ENCODE results near the gene TBX1. TPM values are rescaled to one million over a fixed set of nuclear protein-coding genes. Genes with fewer than 3 reads are reported as not detected.

The TBX1 gene
- total RNA-seq, 1 donor from 2014 or later, result not detected

DNA sequence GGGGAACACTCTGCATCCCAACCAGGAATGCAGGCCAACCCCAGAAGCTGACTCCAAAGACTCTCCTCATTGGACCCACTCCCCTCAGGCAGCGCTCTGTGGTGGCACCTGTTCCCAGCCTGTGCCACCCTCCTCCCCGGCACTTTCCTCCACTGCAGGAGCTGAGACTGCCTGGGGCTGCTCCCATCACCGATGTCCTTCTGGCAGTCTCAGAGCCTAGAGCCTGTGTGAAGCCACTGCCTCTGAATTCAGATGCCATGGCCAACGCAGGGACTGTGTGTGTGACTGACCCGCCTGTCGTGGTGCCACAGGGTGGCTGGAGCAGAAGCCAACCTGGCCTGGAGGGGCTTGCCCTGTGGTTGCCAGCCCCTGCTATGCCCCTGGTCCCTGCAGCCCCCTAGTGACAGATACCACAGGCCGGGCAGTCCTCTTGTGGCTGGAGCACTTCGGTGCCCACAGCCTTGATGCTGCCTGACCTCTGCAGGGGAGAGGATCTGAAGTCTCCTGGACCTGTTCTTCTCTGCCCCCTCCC, 43.2 kb downstream of the TBX1 start:
- TF ChIP-seq, protein P1, sequence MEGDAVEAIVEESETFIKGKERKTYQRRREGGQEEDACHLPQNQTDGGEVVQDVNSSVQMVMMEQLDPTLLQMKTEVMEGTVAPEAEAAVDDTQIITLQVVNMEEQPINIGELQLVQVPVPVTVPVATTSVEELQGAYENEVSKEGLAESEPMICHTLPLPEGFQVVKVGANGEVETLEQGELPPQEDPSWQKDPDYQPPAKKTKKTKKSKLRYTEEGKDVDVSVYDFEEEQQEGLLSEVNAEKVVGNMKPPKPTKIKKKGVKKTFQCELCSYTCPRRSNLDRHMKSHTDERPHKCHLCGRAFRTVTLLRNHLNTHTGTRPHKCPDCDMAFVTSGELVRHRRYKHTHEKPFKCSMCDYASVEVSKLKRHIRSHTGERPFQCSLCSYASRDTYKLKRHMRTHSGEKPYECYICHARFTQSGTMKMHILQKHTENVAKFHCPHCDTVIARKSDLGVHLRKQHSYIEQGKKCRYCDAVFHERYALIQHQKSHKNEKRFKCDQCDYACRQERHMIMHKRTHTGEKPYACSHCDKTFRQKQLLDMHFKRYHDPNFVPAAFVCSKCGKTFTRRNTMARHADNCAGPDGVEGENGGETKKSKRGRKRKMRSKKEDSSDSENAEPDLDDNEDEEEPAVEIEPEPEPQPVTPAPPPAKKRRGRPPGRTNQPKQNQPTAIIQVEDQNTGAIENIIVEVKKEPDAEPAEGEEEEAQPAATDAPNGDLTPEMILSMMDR (conservative IDR thresholded peaks at IDR 0.05; ENCODE audit: low read depth, low read length), result no peak

DNA sequence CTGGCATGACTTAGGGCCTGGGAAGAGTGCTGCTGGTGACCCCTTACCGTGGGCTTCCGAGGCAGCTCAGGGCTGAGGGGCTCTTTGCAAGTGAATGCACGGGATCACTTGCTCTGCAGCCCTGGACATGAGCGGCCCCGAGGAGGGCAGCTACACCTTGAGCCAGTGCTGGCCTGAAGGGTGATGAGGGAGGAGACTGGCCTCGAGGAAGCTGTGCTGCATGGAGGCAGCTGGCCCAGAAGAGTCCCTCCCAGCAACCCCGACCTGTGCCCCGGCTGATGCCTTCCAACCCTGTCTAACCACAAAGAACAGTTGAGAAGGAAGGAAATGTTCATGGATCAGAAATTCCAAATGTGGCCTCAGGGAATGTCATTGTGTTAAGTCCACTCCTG, 45.2 kb downstream of the TBX1 start:
- TF ChIP-seq, protein P1 (conservative IDR thresholded peaks at IDR 0.05; ENCODE audit: low read depth, low read length), result no peak
- no peak overlapping the region for H3K4me3 ChIP-seq (ENCODE audit: low read depth, low read length)
- DNase-seq (ENCODE audit: low read depth), result no peak

More for the DNA sequence above, 43.2 kb downstream of the TBX1 start:
- DNase-seq (ENCODE audit: low read depth), result no peak
- no peak overlapping the region for H3K4me3 ChIP-seq (ENCODE audit: low read depth, low read length)

DNA sequence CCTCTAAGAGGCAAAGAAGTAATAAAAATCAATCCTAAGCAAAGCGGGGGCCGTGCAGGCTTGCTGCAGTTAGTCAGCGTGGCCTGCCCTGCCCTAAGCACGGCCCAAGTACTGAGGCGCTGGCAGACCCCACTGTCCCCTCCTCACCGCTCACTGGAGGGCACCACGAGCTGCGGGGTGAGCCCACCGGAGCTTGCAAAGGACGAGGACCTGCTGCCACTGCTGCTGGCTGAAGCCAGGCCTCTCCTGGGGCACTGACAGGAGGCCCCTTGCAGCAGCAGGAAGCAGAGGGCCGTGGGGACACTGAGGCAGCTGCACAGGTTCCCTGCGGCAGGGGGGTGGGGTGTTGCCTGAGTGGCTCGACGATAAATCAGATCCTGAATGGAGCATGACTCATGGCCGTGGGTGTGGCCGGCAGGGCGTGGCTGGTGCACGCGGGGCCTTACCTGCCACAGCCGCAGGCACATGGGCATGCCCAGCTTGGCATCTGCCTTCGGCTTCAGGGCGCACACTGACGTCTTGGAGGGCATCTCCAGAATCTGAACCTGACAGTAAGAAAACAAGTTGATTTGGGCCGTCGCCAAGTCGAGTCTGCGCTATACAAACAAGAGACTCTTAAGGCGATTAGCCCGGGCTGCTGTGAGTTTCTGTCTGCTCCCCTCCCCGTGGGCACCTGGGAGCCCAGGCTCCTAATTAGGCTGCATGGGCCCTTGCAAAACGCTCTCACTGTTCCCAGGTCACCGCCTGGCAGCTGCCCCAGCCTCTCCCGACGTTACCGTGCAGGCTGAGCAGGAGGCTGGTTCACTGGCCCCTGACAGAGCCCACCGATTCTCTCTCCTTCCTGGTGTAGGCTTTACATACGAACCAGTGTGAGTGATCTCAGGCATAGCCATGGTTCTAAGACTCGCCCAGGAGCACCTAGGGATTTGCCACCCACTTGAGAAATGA, 45.9 kb downstream of the TBX1 start:
- DNase-seq (ENCODE audit: low read depth), result no peak
- H3K4me3 ChIP-seq (ENCODE audit: low read depth, low read length), result no peak overlapping the region
- TF ChIP-seq, protein P1 (conservative IDR thresholded peaks at IDR 0.05; ENCODE audit: low read depth, low read length), result no peak

DNA sequence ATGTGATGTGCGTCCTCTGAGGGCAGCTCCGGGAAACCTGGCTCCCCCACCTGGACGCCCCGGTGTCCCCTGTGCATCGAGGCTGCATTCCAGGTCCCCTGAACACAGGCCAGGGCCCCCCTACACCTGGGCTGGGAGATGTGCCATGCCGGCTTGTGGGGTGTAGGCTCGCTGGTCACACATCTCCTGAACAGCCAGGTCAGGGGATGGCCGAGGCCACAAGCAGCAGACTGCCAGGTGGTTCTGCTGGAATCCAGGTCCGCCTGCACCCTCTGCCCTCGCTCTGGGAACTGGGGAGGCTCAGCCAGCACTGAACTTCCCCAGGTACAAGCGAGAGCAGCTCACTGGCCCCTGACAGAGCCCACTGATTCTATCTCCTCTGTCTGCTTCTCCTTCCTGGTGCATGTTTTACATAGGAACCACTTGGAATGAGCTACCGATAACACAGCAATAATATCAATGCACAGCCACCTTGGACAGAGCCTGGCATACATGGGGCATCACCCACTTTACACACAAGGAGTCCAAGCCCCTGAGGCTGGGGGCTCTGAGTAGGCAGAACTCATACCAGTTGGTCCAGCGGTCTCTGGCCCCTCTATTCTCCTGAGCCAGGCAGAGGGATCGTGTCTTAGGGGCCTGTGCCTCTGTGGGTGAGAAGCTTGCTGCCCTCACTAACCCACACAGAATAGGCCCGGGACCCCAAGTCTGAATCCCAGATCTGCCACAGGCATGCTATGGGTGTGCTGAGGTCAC, 46.8 kb downstream of the TBX1 start:
- DNase-seq (ENCODE audit: low read depth), result no peak
- H3K4me3 ChIP-seq (ENCODE audit: low read depth, low read length), result no peak overlapping the region
- TF ChIP-seq, protein P1 (conservative IDR thresholded peaks at IDR 0.05; ENCODE audit: low read depth, low read length), result no peak

GRCh38 chr22:19807914-19808872, 47.6 kb downstream of the TBX1 start:
- DNase-seq (ENCODE audit: low read depth), result no peak
- TF ChIP-seq, protein P1 (conservative IDR thresholded peaks at IDR 0.05; ENCODE audit: low read depth, low read length), result no peak

GRCh38 chr22:19808873-19809478, 48.4 kb downstream of the TBX1 start:
- DNase-seq (ENCODE audit: low read depth), result no peak
- TF ChIP-seq, protein P1 (conservative IDR thresholded peaks at IDR 0.05; ENCODE audit: low read depth, low read length), result no peak
- no peak overlapping the region for H3K4me3 ChIP-seq (ENCODE audit: low read depth, low read length)

More at GRCh38 chr22:19807914-19808872, 47.6 kb downstream of the TBX1 start:
- no peak overlapping the region for H3K4me3 ChIP-seq (ENCODE audit: low read depth, low read length)
